ENCODE data around the gene NPC1. TPM values are rescaled to one million over a fixed set of nuclear protein-coding genes. Genes with fewer than 3 reads are reported as not detected.
A peak's percentile ranks its signal among the peaks of the same experiment; 100 is the strongest.

The NPC1 gene
- total RNA-seq, 4 donors from 2014 or later, result 10.0 to 58.9 (median 41.1) TPM

DNA sequence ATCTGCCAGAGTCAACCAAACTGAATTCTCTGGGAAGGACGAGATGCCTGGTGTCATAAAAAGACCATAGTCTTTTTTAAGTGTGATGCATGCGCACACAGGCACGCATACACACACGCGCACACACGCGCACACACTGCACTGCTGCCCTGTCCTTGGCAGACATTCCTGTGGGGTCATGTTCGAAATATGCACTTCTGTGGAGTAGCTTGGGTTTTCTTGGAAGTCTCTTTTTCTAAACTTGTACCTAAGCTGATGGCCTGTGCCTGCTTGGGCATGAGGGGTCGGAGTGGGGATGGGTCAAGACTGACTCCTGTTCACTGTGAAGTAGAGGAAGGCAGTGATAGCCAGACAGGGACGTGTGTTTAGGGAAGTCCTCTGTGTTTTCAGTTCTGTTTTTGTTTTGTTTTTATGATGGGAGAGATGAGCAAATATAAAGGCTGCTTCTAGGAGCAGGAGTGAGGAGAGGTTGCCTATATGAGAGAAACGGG lies 87.0 kb downstream of the NPC1 start:
- DNase-seq, result no peak
- Histone ChIP-seq H3K4me1 (peaks cover 0 to under 1% of the 10 kb centered on the region in 2 donors), H3K9me3 (no peaks in the 10 kb centered on the region), H3K4me3 (no peak overlapping the region), H3K27ac (no peak overlapping the region), H3K36me3 (no peaks in the 10 kb centered on the region), H3K27me3 (no peaks in the 10 kb centered on the region)
- intact Hi-C loops (cut with DNase I; ENCODE audit: low total_unique reads), result no loop called here
- no peak for TF ChIP-seq POLR2A (IDR thresholded peaks at IDR 0.05)
- TF ChIP-seq, protein P1, sequence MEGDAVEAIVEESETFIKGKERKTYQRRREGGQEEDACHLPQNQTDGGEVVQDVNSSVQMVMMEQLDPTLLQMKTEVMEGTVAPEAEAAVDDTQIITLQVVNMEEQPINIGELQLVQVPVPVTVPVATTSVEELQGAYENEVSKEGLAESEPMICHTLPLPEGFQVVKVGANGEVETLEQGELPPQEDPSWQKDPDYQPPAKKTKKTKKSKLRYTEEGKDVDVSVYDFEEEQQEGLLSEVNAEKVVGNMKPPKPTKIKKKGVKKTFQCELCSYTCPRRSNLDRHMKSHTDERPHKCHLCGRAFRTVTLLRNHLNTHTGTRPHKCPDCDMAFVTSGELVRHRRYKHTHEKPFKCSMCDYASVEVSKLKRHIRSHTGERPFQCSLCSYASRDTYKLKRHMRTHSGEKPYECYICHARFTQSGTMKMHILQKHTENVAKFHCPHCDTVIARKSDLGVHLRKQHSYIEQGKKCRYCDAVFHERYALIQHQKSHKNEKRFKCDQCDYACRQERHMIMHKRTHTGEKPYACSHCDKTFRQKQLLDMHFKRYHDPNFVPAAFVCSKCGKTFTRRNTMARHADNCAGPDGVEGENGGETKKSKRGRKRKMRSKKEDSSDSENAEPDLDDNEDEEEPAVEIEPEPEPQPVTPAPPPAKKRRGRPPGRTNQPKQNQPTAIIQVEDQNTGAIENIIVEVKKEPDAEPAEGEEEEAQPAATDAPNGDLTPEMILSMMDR (IDR thresholded peaks at IDR 0.05), result no peak

DNA sequence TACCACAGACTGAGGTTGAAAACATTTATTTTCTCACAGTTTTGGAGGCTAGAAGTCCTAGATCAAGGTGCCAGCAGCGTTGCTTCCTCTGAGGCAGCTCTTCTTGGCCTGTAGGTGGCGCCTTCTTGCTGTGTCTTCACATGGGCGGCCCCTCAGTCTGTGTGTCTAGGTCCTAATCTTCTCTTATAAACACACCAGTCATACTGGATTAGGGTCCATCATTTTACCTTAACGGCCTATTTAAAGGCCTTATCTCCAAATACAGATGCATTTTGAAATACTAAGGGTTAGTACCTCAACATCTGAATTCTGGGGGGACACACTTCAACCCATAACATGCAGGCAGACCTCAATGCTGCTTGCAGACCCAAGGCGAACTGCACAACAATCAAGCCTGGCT lies 87.4 kb downstream of the NPC1 start:
- Histone ChIP-seq H3K27me3 (no peaks in the 10 kb centered on the region), H3K27ac (no peak overlapping the region)

DNA sequence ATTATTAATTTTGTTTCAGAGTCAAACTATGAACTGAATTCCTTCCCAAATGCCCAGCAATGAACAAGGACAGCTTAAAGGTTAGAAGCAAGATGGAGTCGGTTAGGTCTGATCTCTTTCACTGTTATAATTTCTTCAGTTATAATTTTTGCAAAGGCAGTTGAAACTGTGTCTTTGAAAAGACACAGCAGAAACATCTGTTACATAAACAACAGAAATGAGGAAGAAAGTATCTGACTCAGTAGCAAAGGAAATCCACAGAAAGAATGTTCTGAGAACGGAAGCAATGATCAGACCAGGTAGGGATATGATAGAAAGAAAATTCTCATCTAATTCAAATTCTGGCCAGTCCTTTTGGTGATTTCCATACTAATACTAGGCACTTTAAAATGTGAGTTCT lies 88.2 kb downstream of the NPC1 start:
- Histone ChIP-seq H3K9me3 (no peaks in the 10 kb centered on the region), H3K4me1 (no peaks in the 10 kb centered on the region), H3K36me3 (no peaks in the 10 kb centered on the region), H3K27ac (no peak overlapping the region), H3K27me3 (no peaks in the 10 kb centered on the region), H3K4me3 (no peak overlapping the region)
- TF ChIP-seq, protein P1 (IDR thresholded peaks at IDR 0.05), result no peak
- TF ChIP-seq POLR2A (IDR thresholded peaks at IDR 0.05), result no peak
- no peak for DNase-seq
- intact Hi-C loops (cut with DNase I; ENCODE audit: low total_unique reads), result no loop called here

More for the DNA sequence above, 87.4 kb downstream of the NPC1 start:
- DNase-seq, result peak in 1 of 2 donors; percentile 61
- H3K4me1 ChIP-seq, result no peaks in the 10 kb centered on the region
- no peaks in the 10 kb centered on the region for H3K9me3 ChIP-seq
- TF ChIP-seq, protein P1 (IDR thresholded peaks at IDR 0.05), result peak; percentile 51 to 61 (median 54)
- TF ChIP-seq POLR2A (IDR thresholded peaks at IDR 0.05), result no peak
- intact Hi-C loops (cut with DNase I; ENCODE audit: low total_unique reads), result no loop called here
- H3K4me3 ChIP-seq, result no peak overlapping the region
- H3K36me3 ChIP-seq, result no peaks in the 10 kb centered on the region

DNA sequence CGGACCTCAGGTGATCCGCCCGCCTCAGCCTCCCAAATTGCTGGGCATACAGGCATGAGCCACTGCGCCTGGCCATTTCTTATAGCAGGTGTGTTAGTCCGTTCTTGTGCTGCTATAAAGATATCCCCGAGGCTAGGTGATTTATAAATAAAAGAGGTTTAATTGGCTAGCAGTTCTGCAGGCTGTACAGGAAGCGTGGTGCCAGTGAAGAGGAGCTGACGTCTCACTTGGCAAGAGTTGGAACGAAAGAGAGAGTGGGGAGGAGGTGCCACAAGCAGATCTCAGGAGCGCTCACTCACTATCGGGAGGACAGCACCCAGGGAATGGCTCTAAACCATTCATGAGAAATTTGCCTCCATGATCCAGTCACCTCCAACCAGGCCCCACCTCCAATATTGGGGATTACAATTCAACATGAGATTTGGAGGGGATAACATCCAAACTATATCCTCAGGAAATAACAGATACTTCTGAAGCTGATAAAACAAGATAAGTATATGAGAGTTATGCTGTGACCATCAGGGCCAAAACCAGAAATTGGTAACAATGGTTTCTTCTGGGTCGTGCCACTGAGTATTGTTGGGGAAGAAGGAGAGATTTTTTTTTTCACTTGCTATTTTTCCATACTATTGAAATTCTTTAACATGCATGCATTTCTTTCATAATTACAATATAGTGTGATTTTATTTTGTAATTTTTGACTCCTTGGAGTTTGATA lies 90.4 kb downstream of the NPC1 start:
- H3K9me3 ChIP-seq, result no peaks in the 10 kb centered on the region
- H3K4me3 ChIP-seq, result no peak overlapping the region
- H3K27ac ChIP-seq, result no peak overlapping the region
- TF ChIP-seq, protein P1 (IDR thresholded peaks at IDR 0.05), result no peak
- TF ChIP-seq POLR2A (IDR thresholded peaks at IDR 0.05), result no peak
- H3K4me1 ChIP-seq, result no peaks in the 10 kb centered on the region
- intact Hi-C loops (cut with DNase I; ENCODE audit: low total_unique reads), result no loop called here
- no peaks in the 10 kb centered on the region for H3K36me3 ChIP-seq
- no peaks in the 10 kb centered on the region for H3K27me3 ChIP-seq
- no peak for DNase-seq

DNA sequence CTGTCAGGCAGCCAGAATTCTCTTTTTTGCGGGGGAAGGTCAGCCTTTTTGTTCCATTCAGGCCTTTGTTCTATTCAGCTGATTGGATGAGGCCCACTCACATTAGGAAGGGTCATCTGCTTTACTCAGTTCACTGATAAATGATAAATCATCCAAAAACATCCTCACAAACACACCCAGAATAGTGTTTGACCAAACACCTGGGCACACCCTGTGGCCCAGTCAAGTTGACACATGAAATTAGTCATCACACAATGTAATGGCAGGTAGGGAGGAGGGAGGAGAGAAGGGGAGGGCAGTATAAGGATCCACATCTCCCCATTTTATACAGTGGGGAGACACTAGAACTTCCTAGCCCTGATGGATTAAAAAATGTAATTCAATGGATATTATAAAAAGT lies 91.3 kb downstream of the NPC1 start:
- intact Hi-C loops (cut with DNase I; ENCODE audit: low total_unique reads), result no loop called here
- Histone ChIP-seq H3K36me3 (no peaks in the 10 kb centered on the region), H3K27me3 (no peaks in the 10 kb centered on the region), H3K4me1 (no peaks in the 10 kb centered on the region), H3K27ac (no peak overlapping the region), H3K9me3 (no peaks in the 10 kb centered on the region), H3K4me3 (no peak overlapping the region)
- TF ChIP-seq, protein P1 (IDR thresholded peaks at IDR 0.05), result no peak
- TF ChIP-seq POLR2A (IDR thresholded peaks at IDR 0.05), result no peak
- DNase-seq, result no peak

Data from uterus (tissue), 4 donors.